SK-N-MC (cell line): Measurements from ENCODE around the gene ANKRD13B.

Experiments used
- DNase-seq: peaks from one replicate; pipeline ENCODE4 v3.0.0-alpha.2; 2011; ENCODE audit warnings: low read depth, low spot score
- H3K27ac ChIP-seq: fragments of 200-600 bp; sonication (generic); 2 replicates; pipeline ENCODE4 v1.5.1; 2016; ENCODE audit warnings: mixed run types
- H3K36me3 ChIP-seq: fragments of 200-600 bp; sonication (generic); 2 replicates; pipeline ENCODE4 v1.6.1; 2017; ENCODE audit warnings: antibody characterized with exemption, low read length, mixed read lengths; ENCODE audit not compliant: insufficient read depth
- H3K4me3 ChIP-seq: fragments of 200-600 bp; sonication (generic); 2 replicates; pipeline ENCODE4 v1.5.1; 2016
- H3K9ac ChIP-seq: fragments of 200-600 bp; sonication (generic); 2 replicates; pipeline ENCODE4 v1.8.0; 2017; ENCODE audit warnings: mixed run types, mixed read lengths; ENCODE audit not compliant: insufficient read length
- H3K9me3 ChIP-seq: fragments of 200-600 bp; sonication (generic); 2 replicates; pipeline ENCODE4 v1.6.1; 2017; ENCODE audit warnings: low read depth, mild to moderate bottlenecking, antibody characterized with exemption, low read length, moderate library complexity, mixed read lengths
- EZH2 ChIP-seq: fragments of 200-600 bp; sonication (generic); IDR thresholded peaks from one replicate; pipeline ENCODE4 v1.6.1; 2017; ENCODE audit warnings: antibody characterized with exemption
- FOXP2 ChIP-seq: optimal IDR thresholded peaks from 2 replicates; pipeline ENCODE3; 2011; ENCODE audit warnings: mild to moderate bottlenecking, moderate library complexity; ENCODE audit not compliant: insufficient read depth; ENCODE audit errors: extremely low read length, control extremely low read depth
- POLR2AphosphoS5 ChIP-seq: IDR thresholded peaks from 2 replicates; pipeline ENCODE4 v1.6.1; 2012; ENCODE audit warnings: mild to moderate bottlenecking, low read depth, low read length, borderline replicate concordance

Gene ANKRD13B

DNA sequence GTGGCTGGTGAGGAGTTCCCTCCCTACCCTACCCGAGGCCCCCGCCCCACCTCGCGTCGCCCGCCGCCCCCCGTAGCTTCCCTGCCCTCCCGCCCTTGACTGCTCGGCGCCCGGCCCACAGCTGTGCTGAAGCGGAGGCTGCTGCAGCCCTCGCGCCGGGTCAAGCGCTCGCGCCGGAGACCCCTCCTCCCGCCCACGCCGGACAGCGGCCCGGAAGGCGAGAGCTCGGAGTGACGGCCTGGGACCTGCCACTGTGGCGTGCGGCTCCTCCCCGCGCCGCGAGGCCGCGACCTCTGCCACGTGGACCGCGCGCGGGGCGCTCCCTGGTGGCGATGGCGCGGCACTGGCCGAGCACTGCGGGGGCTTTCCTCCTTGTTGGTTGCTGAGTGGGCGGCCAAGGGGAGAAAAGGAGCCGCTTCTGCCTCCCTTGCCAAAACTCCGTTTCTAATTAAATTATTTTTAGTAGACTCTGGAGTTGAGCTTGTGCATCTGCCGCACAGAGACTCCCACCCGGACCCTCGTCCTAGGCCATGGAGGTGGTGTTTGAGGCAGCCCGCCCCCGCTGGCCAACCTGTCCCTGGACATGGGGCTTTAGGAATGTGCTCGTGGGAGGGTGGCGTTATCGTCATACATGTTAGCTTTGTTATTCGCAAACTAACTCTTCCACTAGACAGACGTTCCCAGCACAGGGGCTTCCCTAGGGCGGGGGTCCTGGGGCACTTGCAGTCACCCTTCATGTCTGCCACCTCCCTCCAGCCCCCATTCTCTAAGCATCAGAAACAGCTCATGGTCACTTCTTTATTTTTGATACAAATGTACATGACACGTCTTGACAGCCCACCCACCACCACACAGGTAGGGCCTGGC is 20.0 kb upstream of the ANKRD13B start:
- H3K9ac ChIP-seq: no peak overlapping the region
- no peak overlapping the region for H3K4me3 ChIP-seq

DNA sequence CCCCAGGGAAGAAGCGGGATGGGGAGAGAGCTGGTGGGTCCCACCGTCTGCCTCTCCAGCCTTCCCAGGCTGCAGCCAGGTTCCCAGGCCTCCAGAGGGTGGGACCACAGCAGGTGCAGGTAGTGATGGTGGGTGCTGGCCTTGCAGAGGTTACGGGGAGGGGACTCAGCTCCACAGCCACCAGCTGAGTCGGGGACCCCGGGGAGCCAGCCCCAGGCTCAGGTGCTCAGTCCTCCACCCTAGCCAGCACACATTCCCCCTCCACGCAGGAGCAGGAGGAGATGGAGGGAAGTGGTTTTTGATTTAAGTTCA is 19.4 kb upstream of the ANKRD13B start:
- DNase-seq: no peak
- TF ChIP-seq EZH2 (no peak), POLR2AphosphoS5 (no peak), FOXP2 (no peak)
- H3K36me3 ChIP-seq: peaks cover 7% of the 10 kb centered on the region; the same call in 1 of the 2 replicates
- H3K27ac ChIP-seq: no peak overlapping the region
- no peaks in the 10 kb centered on the region for H3K9me3 ChIP-seq
- no peak overlapping the region for H3K9ac ChIP-seq
- H3K4me3 ChIP-seq: no peak overlapping the region

More for the DNA sequence above, 20.0 kb upstream of the ANKRD13B start:
- DNase-seq: no peak
- TF ChIP-seq FOXP2 (no peak), EZH2 (no peak), POLR2AphosphoS5 (no peak)
- no peak overlapping the region for H3K27ac ChIP-seq
- H3K9me3 ChIP-seq: no peaks in the 10 kb centered on the region
- H3K36me3 ChIP-seq: peaks cover 7% of the 10 kb centered on the region; the same call in 1 of the 2 replicates

DNA sequence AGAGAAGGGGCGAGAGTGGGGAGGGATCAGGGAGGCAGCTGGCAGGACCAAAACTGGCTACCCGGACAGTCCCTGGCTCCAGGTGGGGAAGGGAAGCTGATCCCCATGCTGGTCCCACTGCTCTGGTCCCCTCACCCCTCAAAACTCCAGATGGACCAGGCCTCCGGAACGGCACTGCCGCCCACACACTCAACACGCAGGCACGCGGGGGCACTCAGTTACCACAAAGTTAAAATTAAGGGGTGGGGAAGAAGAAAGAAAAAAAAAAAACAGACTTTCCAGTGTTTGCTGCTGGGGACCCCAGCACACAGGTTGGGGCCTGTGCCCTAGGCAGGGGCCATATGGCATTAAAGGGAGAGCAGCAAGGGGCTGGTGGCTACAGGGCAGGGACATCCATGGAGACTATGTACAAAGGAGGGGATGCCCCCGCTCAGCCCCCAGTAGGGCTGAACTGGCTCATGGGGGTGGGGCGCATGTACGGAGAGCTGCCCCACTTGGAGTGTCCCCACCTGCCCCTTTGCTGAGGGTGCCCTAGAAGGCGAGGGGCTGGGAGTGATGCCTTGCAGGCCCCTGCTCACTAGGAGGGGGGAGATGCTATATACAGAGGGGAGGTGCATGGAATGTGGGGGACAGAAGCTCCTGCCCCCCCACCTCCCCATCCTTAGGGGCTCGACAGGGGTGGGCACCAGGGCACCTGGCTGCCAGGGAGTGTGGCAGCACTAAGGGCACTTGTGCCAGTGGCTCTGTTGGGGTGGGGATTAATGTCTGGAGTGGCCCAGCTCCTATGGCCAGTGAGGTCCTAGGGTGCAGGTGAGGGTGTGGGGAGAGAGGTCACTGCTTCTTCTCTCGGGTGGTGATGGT is 18.8 kb upstream of the ANKRD13B start:
- H3K9ac ChIP-seq: no peak overlapping the region
- no peak for DNase-seq
- no peak overlapping the region for H3K4me3 ChIP-seq
- TF ChIP-seq POLR2AphosphoS5 (no peak), FOXP2 (no peak), EZH2 (no peak)
- H3K9me3 ChIP-seq: no peaks in the 10 kb centered on the region
- no peak overlapping the region for H3K27ac ChIP-seq
- H3K36me3 ChIP-seq: peaks cover 7% of the 10 kb centered on the region; the same call in 1 of the 2 replicates

DNA sequence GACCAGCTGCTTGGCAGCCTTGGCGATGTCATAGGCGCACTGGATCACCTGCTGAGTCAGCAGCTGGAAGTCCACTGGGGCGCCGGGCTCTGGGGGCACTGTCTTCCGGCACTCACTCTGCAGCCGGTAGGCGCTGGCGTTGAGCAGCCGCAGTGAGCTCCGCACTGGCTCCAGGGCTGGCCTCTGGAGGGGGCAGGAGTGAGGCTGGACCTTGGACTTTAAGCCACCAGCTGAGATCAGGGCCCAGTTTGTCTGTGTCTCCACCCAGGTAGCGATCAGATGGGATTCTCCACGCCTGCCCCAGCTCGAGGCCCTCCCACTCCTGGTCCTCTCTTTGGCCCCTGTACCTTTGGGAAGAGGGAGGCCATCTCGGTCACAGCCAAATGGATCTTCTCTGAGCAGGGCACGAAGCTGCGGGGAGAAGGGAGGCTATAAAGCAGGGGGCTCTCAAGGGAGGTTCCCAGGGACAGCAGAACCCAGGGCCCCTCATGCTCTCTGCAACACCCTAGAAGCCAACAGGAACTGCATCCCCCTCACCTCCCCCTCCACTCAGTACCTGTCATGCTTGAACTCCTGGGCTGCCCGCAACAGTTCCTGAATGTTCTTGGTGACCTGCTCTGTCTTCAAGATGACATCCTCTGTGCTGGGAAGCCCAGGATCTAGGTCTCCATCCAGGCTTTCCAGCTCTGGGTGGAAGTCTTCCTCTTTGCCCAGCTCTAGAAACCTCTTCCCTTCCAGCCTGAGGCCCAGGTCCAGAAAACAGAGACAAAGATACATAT is 18.0 kb upstream of the ANKRD13B start:
- Histone ChIP-seq H3K4me3 (no peak overlapping the region), H3K36me3 (peaks cover 7% of the 10 kb centered on the region; the same call in 1 of the 2 replicates), H3K9ac (no peak overlapping the region), H3K9me3 (no peaks in the 10 kb centered on the region), H3K27ac (no peak overlapping the region)
- DNase-seq: no peak
- TF ChIP-seq POLR2AphosphoS5 (no peak), EZH2 (no peak), FOXP2 (no peak)

DNA sequence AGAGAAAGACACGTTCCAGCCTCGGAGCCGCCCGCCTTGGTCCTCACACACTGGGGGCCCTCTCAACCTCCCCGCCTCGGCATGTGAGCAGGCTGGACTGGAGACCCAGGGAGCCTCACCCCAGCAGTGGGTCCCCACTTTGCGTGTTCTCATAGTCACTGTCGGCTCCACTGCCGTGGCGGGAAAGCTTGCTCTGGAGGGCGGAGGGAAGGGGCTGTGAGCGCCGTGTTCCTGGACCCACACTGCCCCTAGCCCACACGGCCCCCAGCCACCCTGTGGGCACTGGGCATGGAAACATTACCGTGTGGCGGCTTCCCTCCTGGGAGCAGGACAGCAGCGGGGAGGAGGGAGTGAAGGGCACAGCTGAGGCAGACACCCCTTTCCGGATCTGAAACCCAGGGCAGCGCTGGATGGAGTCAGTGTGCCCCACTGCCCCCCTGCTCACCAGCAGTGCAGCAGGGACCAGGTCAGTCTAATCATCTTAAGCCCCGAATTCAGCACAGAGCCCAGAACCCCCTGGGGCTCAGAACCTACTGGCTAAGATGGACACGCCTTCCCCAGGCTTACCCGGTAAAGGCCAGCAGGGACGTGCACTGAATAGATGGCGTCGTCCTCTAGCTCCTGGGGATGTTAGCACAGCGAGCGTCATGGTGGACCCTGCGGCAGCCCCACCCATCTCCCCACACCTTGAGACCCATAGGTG is 17.3 kb upstream of the ANKRD13B start:
- no peak for DNase-seq
- no peak for TF ChIP-seq FOXP2
- TF ChIP-seq POLR2AphosphoS5: no peak
- no peak for TF ChIP-seq EZH2
- Histone ChIP-seq H3K27ac (no peak overlapping the region), H3K4me3 (no peak overlapping the region), H3K9me3 (no peaks in the 10 kb centered on the region), H3K9ac (no peak overlapping the region), H3K36me3 (peaks cover 7% of the 10 kb centered on the region; the same call in 1 of the 2 replicates)

DNA sequence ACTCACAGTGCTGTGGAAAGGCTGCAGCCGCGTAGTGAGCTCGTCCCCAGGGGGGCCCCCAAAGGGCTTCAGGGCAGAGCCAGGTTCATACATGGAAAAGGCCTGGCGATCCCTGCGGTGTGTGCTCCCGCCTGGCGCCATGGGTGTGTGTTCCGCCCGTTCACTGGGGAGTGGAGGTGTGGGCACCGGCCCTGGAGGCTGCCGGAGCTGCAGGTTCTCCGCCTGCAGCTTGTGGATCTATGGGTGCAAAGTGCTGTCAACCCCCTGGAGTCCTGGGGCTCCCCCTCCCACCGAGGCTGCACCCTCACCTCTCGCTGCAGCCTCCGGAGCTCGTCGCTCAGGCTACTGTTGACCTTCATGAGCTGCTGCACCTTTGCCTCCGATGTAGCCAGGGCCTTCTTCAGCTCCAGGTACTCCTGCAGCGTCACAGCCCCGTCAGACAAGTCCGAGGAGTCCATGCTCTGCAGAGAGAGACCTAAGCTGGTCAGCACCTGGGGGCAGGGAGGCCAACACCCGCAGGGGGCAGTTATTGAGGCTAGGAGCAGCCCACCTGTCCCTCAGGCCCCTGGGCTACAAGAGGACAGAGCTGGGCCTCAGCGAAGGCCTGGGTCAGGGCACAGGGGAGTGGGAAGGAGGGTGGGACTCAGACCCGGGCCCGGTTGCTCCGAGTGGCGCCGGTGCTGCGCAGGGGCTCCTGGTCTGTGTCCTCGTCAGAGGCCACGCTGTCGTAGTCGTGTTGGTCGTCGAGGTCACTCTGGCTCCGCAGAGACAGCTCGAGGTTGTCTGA is 16.5 kb upstream of the ANKRD13B start:
- Histone ChIP-seq H3K36me3 (peaks cover 7% of the 10 kb centered on the region; the same call in 1 of the 2 replicates), H3K9ac (no peak overlapping the region), H3K9me3 (no peaks in the 10 kb centered on the region), H3K27ac (no peak overlapping the region), H3K4me3 (no peak overlapping the region)
- no peak for TF ChIP-seq POLR2AphosphoS5
- DNase-seq: no peak

DNA sequence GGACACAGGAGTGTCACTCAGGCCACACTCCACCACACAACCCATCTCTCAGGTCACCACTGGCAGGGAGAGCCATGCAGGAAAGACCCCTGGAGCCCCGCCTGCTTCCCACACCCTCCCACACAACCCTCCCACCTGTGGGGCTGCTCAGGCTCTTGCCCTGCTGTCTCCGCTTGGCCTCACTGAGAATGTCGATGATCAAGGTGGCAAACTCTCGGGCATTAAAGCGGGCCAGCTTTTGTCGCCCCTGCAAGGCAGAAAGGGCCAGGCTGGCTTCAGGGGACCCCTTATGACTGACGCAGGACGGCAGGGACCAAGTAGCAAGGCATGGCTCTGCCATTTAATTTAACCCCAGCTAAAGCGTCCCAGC is 15.9 kb upstream of the ANKRD13B start:
- no peak overlapping the region for H3K9ac ChIP-seq
- no peak for TF ChIP-seq EZH2
- no peak for TF ChIP-seq FOXP2
- TF ChIP-seq POLR2AphosphoS5: no peak
- H3K9me3 ChIP-seq: no peaks in the 10 kb centered on the region
- DNase-seq: no peak
- no peak overlapping the region for H3K4me3 ChIP-seq
- H3K36me3 ChIP-seq: peaks cover 8% of the 10 kb centered on the region; the same call in 1 of the 2 replicates
- no peak overlapping the region for H3K27ac ChIP-seq
